ENCODE results near the gene ST8SIA2. TPM values are rescaled to one million over a fixed set of nuclear protein-coding genes. Genes with fewer than 3 reads are reported as not detected.

The ST8SIA2 gene
- polyA plus RNA-seq, 1 experiment: not detected

DNA sequence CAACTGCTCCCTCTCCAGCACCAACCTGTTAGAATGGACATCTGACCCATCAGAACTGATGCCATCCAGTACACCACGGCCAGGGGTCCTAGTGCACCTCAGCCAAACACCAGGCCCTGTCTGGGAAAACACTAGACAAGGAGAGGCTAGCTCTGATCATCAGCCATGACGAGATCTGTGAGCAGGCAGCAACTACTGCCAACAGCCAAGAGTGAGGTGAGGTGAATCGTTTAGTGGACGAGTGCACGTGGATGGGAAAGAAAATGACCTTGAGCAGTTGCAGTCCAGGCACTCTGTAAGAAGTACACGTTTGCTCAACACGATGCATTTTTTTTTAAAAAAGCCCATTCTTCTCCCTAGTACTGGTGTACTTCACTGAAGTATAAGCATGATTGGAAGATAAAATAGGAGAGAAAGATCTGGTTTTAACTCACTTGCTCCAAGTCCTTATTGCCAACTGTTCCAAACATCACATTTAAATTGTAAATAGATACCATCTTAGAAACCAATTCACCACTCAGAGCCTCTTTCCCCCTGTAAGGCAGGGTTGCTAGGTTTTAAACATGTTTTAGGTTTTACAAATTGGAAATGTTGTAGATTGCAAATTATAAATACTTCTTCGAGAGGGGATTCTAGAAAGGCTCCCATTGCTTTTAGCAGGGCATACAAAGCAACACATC, 5.7 kb downstream of the ST8SIA2 start:
- Histone ChIP-seq H3K36me3 (ENCODE audit: control insufficient read depth, insufficient read depth, low read length) (no peaks in the 10 kb centered on the region), H3K4me3 (ENCODE audit: low read depth, low read length) (no peak overlapping the region), H3K27me3 (ENCODE audit: control insufficient read depth, insufficient read depth, low read length) (peaks cover 5% of the 10 kb centered on the region)
- DNase-seq (ENCODE audit: low read depth): no peak
- CTCF ChIA-PET: no interaction called here
- POLR2A ChIA-PET: no interaction called here
- TF ChIP-seq, protein P1, sequence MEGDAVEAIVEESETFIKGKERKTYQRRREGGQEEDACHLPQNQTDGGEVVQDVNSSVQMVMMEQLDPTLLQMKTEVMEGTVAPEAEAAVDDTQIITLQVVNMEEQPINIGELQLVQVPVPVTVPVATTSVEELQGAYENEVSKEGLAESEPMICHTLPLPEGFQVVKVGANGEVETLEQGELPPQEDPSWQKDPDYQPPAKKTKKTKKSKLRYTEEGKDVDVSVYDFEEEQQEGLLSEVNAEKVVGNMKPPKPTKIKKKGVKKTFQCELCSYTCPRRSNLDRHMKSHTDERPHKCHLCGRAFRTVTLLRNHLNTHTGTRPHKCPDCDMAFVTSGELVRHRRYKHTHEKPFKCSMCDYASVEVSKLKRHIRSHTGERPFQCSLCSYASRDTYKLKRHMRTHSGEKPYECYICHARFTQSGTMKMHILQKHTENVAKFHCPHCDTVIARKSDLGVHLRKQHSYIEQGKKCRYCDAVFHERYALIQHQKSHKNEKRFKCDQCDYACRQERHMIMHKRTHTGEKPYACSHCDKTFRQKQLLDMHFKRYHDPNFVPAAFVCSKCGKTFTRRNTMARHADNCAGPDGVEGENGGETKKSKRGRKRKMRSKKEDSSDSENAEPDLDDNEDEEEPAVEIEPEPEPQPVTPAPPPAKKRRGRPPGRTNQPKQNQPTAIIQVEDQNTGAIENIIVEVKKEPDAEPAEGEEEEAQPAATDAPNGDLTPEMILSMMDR (IDR thresholded peaks at IDR 0.05; ENCODE audit: insufficient read depth, low read depth, low read length): no peak

GRCh38 chr15:92400573-92400972, 6.9 kb downstream of the ST8SIA2 start:
- Histone ChIP-seq H3K36me3 (ENCODE audit: control insufficient read depth, insufficient read depth, low read length) (no peaks in the 10 kb centered on the region), H3K27me3 (ENCODE audit: control insufficient read depth, insufficient read depth, low read length) (no peaks in the 10 kb centered on the region), H3K4me3 (ENCODE audit: low read depth, low read length) (no peak overlapping the region)
- DNase-seq (ENCODE audit: low read depth): no peak
- POLR2A ChIA-PET: no interaction called here
- CTCF ChIA-PET: no interaction called here
- TF ChIP-seq, protein P1 (IDR thresholded peaks at IDR 0.05; ENCODE audit: insufficient read depth, low read depth, low read length): no peak

DNA sequence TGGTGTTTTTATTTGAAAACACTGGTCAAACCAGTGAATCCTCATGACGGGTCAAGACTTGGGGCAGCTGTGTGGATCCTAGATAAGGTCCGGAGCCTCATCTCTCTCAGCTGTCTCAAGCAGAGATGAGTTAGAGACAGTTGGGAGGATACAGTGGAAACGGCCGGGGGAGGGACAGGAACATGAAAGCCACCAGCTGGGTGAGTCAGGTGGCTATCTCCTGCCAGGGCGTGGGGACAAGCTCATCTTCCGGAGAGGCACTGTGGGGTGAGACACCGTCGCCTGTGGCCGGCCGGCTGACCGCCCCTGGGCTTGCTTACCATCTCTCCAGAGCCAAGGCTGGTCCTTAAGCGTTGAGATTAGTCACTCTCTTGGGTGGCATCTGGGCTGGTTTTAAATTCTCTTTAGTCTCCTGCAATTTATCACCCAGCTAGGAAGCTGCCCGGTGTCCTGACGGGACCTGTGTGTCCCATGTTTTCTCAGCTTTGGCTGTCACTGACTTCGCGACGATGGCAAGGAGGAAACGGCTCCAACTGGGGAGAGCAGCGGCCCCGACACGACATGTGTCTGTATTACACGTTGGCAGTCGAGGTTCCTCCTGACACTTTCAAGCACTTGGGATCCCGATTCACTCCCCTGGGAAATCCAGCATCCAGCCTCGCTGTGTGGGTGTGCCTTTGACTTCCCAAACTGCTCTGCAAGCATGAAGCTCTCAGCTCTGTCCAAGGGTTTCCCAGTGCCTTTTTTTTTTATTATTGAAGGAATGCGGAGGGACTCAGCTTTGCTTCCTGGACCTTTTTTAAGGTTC, 7.5 kb downstream of the ST8SIA2 start:
- TF ChIP-seq, protein P1 (IDR thresholded peaks at IDR 0.05; ENCODE audit: insufficient read depth, low read depth, low read length): no peak
- no peak for DNase-seq (ENCODE audit: low read depth)
- Histone ChIP-seq H3K36me3 (ENCODE audit: control insufficient read depth, insufficient read depth, low read length) (no peaks in the 10 kb centered on the region), H3K4me3 (ENCODE audit: low read depth, low read length) (no peak overlapping the region), H3K27me3 (ENCODE audit: control insufficient read depth, insufficient read depth, low read length) (no peaks in the 10 kb centered on the region)
- ChIA-PET POLR2A (no interaction called here), CTCF (interaction anchor here (0.9 kb wide), 1 partner anchor 121 kb away, joined by 4 read pairs; no protein-coding TSS in a partner anchor)

DNA sequence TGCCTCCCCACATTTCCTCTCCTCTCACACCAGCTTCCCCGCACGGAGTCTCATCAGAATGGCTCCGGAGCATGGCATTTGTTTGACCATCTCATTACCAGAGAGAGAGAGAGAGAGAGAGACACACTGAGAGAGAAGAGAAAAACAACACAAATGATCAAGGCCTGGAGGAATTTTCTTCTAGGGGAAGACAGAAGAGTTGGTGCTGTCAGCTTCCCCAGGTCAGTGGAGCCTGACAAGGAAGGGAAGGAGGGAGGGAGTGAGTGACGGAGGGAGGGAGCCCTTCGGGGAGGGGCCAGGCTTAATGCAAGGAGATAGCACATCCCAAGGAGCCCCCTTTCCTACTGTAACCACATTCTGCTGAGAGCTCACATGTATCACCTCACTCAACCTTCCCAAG, 9.1 kb downstream of the ST8SIA2 start:
- ChIA-PET CTCF (interaction anchor here (1.1 kb wide), 1 partner anchor 77 kb away, joined by 3 read pairs; no protein-coding TSS in a partner anchor), POLR2A (no interaction called here)
- no peak for DNase-seq (ENCODE audit: low read depth)
- Histone ChIP-seq H3K4me3 (ENCODE audit: low read depth, low read length) (no peak overlapping the region), H3K36me3 (ENCODE audit: control insufficient read depth, insufficient read depth, low read length) (no peaks in the 10 kb centered on the region), H3K27me3 (ENCODE audit: control insufficient read depth, insufficient read depth, low read length) (no peaks in the 10 kb centered on the region)
- TF ChIP-seq, protein P1 (IDR thresholded peaks at IDR 0.05; ENCODE audit: insufficient read depth, low read depth, low read length): no peak

DNA sequence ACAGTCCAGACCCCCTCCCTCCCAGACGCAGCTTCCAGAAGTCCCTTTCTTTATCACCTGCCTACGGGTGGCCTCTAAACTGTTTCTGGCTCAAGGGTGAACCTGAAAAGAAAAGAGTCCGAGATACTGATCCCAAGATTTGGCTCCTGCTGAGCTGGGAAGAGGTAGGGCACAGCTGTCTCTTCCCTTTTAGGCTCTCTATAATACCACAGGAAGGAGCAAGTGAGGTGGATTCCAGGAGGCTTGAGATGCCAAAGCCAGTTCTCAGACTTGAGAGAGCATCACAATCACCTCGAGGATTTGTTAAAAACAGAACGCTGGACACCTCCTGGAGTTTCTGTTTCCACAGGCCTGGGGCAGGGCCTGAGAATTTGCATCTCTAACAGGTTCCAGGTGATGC, 12.3 kb downstream of the ST8SIA2 start:
- CTCF ChIA-PET: no interaction called here
- TF ChIP-seq, protein P1 (IDR thresholded peaks at IDR 0.05; ENCODE audit: insufficient read depth, low read depth, low read length): no peak

More for the DNA sequence above, 12.3 kb downstream of the ST8SIA2 start:
- Histone ChIP-seq H3K4me3 (ENCODE audit: low read depth, low read length) (no peak overlapping the region), H3K27me3 (ENCODE audit: control insufficient read depth, insufficient read depth, low read length) (no peaks in the 10 kb centered on the region), H3K36me3 (ENCODE audit: control insufficient read depth, insufficient read depth, low read length) (no peaks in the 10 kb centered on the region)
- no peak for DNase-seq (ENCODE audit: low read depth)
- POLR2A ChIA-PET: no interaction called here
